Left kidney (tissue), 2 donors: ENCODE results near the gene INSYN2A. TPM values are rescaled to one million over a fixed set of nuclear protein-coding genes. Genes with fewer than 3 reads are reported as not detected.

Experiments
- DNase-seq: peaks from one replicate; pipeline ENCODE4 v3.0.0-alpha.2; 2013
- polyA plus RNA-seq: library from polyadenylated mRNA; unstranded; fragments of 120-200 nt; gene quantifications from one replicate; pipeline ENCODE4 v1.2.1, GENCODE V29; 2013; ENCODE audit not compliant: insufficient read length

Gene INSYN2A
- polyA plus RNA-seq, 1 donor = 2.6 TPM

DNA sequence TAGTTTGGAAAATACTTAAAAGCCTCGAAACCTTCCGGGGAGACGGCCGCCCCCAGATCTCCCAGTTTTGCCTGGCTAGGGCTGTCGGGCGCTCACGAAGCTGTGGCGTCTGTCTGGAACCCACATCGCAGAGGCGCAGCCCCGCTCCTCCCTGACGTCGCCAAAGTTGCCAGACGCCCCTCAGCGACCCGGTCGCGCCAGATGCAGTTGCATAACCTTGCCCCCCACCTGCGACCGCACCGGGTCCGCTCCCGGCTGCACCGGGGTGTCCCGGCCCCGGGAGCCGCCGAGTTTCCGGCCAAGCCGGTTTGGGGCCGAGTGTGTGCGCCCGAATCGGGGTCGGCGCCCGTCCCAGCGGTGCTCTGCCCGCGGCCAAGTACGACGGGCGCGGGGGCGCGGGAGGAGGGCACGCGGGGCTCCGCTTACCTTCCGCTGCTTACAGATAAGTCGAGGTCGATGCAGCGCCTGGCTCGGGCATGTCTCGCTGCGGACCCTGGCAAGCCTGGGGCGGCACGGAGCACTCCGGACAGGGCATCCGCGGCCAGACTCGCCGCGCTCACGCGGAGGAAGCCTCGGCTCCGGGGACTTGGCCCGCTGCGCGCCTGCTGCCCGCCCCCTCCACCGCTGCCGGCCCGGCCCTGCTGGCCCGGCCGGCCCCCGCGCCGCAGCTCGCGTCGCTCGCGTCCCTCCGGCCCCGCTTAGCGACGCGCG lies 665 bp downstream of the INSYN2A start:
- peak; percentile 22 for DNase-seq

DNA sequence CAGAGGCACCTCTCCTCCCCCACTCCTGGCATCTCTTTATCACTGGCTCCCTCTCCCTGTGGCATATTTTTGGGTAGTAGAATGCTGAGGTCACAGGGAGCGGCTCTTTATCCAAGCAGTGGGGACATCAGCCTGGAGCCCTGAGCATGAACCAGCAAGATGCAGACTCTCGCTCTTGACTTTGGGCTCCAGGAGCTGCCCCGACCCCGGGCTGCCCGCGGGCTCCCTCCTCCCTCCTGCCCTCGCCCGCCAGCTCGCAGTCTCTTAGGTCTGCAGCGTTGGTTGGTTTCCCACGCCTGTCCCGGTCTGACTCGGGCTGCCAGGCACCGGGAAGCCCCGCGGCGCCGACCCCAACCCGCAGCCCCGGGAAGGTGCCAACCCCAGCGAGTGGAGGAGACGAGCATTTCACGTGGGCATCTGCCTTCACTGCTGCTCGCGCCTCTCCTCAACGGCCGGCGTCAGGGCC lies 1.3 kb downstream of the INSYN2A start:
- DNase-seq = no peak

DNA sequence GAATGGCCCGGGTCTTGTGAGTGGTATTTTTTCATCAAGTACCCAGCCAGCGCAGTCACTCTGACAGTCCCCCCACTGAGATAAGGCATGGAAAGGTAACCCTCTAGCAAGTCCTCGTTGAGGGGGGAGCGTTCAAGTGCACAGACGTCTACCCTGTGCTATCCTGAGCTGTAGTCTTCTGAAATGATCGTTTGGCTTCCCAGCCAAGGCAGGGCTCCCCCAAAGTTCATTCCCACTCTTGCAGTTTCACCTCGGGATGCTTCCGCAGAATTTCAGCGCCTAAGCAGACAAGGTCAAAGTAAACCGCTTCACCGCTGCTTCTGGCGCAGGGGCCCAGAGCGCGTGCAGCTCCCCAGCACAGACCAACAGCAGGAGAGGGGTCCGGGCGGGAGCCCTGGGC lies 1.8 kb downstream of the INSYN2A start:
- DNase-seq = no peak

DNA sequence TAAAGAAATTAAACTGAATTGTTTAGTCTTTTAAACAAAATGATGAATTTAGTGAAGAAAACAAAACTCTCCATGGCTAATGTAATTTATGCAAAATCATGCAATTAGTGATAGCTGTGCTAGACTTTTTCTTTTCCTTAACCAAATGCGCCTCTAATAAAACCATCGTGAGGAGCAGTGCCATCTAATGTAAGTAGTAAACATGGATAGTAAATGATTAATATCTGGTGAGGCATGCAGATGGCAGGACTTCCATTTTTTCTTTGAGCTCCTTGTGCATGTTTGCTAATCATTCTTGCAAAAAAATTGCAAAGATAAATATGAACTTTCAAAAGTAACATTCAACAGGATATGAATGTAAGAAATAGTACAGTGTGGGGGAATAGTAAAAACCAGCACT lies 2.3 kb downstream of the INSYN2A start:
- no peak for DNase-seq

DNA sequence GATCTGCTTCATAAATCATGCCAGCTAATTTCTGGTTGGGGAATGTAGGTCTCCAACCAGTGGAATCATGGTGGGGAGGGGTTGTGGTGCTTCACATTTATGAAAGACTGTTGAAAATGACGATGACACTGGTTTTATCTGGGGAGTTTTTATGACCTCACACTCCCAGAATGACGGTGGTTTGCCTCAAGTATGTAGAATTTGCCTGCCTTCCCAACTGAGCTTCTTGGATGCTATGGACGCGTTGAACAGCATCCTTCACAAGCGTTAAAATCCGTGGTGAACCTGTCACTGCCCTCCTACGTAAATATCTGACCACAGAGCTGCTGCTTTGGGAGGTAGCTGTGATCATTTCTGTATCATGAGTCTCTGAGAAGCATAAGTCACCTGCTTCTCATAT lies 3.3 kb downstream of the INSYN2A start:
- DNase-seq = no peak

DNA sequence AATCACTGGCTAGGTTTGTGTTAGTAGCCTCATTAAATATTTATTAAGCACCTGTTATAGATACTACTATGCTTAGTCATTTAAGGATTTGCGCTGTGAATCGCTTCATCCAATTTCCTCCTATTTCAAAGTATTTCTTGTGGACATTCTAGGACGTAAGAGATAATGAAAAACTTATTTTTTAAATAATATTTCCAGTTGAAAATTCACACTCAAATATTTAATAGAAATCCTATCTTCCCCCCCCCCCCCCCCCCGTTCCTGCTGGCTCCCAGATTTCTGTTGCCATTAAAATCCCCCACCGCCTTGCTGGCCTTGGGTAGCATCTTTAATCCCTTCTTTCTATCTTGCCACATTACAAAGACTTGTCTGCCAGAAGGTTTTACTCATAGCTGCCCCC lies 6.0 kb downstream of the INSYN2A start:
- no peak for DNase-seq

DNA sequence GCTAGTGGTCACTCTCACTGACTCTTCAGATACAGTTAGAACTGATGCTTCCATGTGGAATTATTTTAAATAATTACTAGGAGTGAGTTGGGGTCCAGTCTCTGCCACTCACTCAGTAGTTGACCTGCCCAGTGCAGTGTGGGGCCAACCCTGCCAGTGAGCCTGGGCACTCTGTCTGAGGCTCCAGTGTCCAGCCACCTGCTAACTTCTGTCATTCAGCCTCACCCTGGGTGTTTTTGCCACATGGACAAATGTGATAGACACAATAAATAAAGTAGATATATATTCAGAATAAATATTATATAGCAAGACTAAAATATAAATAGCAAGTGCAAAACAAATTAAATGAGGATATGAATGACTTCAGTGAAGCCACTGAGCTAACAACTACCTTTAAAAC lies 7.2 kb downstream of the INSYN2A start:
- no peak for DNase-seq

DNA sequence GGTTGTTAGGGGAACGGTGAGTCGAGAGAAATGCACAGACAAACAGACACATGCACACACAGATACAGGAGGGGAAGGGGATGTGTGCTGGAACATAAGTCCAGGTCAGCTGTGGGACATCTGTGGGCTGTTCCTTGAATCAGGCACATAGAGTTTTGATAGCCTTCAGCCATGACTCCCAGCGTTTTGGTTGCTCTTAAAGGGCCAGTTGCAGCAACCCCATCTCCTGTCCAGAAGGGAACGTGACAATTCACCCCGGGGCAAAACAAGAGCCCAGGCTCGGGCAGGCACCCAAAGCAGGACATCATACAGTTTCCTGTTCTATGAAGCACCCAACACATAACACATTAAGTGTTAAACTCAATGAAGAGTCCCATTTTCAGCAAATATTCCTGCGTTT lies 9.6 kb downstream of the INSYN2A start:
- no peak for DNase-seq

DNA sequence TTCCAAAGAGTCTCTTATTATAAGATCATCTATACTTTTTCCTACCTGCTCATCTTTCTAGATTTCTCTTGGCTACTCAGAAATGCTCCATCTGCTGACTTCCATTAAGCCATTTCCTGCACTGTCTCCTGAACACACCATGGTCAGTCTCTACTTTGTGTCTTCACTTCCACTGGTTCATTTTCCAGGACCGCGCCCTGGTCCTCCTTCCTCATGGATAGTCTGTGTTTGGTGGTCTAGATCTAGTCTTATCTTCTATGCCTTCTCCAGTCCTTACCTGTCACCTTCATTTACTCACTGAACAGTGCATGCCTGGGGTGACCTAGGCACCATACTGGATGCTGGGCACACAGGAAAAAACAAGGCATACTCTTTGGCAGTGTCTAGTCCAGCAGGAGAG lies 11.8 kb downstream of the INSYN2A start:
- no peak for DNase-seq

DNA sequence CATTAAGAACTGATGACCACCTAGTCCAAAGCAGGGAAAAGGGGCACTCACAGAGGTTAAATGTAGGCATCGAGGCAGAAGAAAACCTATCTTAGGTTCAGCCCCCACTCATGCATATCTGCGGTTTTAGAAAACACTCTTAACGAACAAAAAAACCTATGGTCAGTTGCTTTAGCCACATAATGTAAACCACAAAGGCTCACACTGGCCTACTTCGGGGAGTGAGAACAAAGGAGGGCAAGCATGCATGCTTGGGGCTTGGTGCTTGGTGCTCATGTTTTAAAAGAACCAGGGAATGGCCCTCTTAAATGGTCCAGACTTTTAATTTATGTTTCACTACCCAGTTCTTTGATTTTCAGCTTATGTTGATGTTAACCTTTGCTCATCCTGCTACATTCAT lies 14.2 kb downstream of the INSYN2A start:
- no peak for DNase-seq

DNA sequence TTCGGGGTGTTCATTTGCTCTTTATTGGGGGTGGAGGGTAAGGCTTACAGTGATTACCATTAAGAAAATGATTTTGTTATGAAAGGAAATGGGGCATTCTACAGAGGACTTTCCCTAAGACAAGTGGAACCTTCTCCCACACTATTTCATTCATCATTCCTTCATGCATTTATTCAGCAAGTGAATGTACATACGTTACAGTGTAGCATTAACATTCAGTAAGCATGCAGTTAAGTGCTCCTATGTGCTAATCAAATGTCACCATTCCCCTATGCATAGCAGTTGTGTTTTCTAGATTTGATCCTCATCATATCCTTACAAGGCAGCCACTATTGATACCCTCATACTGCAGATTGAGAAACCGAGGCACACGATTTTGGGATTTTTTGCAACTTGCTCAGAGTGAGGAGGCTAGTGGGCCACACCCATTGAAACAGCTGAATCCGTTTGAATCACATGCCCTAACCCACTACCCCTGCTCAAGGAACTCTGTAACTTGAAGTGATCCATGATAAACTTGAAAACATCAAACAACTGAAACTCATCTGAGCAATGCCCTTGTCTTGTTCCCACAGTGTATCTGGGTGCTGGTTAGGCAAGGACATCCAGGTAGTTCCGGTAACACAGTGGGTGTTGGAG lies 16.7 kb downstream of the INSYN2A start:
- DNase-seq = no peak

DNA sequence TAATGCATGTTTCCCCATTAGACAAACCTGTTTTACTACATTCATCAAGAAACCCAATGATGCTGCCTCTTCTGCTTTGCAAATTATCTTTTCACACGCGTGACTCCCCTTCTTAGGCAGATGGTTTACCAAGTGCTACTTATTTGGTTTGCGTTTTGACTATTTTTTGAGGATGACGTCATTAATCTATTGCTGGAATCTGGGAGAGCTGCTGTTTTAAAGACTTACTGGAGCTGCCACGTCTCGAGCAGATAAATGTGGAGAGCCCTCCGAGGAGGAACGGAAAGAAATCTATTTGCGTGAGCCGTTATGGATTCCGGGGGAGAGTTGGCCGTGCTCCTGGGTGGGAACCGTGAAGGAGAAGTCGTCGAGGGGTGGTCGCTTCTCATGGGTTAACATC lies 19.7 kb downstream of the INSYN2A start:
- no peak for DNase-seq

DNA sequence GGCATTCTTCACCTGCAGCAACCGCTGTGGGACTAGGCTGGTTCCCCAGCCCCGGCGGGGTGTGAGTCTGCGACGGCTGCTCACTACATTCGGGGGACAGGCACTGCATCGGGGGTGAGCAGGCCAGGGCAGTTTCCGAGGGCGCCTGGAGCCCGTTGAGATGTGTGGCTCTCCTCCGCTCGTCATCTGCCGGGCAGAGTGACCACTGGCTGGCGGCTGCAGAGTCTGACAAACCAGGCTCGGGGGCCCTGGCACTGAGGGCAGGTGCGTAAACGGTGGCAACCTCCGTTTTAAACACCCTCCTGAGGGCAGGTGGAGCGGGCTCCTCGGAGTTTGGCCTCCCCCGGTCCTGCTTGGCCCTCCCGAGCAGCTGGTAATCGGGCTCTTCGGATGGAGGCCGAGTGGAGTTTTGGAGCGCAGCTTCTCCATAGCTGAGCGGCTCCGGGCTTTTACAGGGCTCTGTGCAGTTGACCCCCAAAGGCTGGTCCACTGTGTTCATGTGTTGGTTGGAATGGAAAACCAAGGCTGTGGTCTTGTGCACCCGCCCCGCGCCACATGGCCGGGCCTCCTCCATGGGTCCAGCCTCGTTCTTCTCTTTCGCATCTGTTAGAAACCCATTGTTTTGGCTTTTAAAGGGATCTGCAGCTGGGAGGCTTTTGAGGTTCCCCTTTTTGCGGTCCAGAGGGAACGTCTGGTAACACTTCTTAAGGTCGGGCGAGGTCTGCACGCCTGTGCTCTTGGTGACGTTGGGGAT lies 20.9 kb downstream of the INSYN2A start:
- no peak for DNase-seq

DNA sequence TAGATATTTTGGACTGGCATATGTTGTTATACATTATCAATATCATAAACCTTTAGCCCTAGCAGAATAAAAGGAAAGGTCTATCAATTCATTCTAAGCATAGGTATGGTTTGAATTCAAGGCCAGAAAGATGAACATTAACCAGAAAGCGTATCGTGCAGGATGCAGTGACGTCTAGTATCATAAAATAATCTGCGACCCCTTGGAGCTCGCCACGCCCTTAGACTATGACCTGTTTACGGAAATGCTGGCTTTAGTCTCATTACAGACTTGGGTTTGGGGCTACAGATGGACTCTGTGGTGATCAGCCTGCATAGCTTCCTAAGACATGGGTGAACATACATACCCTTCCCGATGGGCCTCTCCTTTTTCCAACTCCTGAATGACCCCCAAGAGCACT lies 21.5 kb downstream of the INSYN2A start:
- DNase-seq = no peak

DNA sequence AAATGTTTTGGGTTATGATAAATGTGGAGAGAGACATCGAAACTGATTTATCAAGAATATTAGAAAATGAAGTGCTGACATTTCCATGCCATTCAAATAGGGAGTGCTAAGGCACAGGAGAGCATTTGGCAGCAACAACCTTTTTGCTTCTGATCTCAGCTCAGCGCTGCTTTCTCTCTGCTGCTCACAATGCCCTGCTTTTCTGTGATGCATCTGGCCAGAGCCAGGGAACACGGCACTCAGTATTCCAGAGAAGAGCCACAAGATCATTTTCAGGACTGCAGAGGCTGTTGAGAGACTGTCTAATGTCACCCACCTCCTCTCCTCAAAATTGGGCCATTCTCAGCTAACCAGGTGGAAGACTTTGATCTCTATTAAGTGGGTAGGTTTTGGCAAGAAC lies 28.1 kb downstream of the INSYN2A start:
- DNase-seq = no peak

DNA sequence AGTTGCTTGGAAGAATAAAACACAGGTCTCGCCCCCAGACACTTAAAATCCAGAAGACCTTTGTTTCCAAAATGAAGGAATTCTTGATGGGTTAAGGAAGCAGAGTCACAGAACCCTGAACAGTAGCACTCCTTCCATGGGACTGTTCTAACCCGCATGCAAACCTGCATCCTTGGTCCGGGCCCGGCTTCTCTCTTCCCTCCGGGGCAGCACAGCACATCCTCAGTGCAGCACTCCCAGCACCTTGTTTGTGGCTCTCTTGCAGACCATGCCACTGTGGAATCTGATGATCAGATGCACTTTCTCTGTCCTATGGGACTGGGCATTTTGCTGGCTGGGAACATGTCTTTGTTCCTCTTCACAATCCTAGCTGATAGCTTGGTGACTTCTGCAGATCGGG lies 33.5 kb downstream of the INSYN2A start:
- DNase-seq = no peak

DNA sequence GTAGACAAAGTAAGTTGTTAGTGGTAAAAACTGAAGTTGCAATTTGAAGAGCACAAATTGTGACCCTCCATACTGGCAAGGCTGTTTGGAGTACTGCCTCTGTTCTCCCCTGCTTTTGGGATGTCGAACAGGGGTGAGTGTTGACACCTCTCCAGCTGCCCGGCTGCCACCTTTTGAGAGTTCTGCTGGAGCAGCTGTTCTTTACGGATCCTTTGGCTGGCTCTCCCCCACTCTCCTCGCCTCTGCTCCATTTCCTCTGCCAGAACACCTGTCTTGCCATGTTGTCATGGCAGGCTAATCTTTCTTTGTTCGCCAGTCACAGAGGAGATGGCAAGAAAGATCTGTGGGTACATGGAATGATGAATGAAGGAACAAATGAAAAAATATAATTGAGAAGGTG lies 34.9 kb downstream of the INSYN2A start:
- no peak for DNase-seq

DNA sequence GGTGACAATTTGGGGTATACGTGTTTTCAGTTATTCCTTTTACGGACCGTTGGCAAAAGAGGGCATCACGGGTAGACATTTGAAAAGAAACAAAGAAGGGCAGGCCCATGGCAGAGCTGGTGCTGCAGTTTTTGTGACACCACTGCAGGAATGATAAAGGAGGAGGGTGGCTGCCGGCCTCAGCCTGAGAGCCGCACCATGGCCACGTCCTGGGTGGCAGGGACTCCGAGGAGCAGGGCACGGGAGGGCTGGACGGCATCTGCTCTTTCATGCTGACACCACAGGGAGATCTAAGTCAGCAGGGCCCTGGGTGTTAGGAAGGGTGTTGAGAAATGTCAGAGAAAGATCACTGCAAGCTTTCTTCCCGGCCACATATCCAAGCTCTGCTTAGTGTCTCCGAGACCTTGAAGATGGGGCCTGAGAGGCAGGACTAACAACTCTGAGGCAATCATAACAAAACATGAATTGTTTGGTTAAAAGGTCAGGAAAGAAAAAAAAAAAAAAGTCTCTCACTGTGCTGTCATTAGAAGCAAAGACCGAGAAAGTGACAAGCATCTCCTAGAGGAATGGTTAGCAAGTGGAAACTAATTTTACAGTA lies 36.6 kb downstream of the INSYN2A start:
- DNase-seq = no peak

DNA sequence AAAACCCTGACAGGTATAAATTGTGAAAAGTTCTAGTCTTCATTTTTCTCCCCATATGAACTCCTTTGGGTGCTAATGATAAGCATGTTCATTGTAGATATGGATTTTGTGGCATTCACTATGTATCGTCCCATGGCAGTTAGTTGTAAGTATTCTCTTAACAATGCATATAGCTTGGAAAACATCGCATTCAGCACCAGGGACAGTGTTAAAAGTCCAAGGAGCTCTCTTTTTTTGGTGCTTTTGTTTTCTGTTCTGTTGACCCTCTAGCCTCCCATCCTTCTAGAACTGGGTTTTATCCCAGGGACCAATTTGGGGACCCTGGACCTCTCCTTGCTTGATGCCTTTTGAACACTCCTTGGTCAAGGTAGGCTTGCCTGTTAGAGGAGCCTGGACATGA lies 37.7 kb downstream of the INSYN2A start:
- no peak for DNase-seq

DNA sequence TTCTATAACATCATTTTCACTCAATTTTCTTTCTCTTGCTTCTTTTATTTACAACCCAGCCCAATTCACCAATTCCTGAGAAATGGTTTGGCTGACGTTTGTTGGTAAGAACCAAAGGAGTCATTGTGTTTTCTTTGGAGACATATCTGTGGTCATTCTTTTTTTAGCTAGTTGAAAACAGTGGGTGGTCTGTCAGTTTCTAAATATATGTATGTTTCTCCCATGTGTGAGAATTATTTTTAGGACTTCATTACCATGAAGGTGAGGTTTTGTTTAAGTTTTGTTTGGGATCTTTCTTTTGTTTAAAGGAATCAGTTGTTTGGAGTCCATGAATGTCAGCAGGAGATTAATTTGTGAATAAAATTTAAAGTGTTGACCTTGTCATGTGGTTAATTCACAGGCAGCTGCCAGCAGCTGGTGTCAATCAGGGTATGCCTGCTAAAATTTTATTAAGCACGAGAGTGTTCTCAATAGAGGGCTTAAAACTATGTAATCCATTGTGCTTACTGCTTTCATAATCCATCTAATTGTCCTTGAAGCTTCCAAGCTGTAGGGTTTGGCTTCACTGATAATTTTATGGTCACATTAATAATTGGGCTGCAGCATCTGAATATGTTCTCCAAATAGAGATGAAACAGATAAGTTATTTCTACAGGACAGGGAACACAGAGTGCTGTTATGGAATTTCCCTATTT lies 38.7 kb downstream of the INSYN2A start:
- peak; percentile 29 for DNase-seq

DNA sequence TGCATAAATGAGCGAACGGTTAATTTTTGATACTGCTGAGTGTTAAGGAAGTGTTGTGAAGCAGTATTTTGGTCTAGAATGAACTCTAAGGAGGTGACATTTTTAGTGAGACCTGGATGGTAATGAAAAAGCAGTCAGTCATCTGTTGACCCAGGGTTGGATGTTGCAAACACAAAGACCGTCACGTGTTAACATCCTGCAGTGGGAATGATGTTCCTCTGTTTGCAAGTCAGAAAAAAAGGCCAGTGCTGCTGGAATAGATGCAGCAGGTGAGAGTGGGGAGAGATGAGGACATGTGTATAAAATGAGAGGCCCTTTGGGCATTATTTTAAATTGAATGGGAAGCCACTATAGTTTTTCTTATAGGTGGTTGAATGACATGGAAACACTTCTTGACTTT lies 39.3 kb downstream of the INSYN2A start:
- no peak for DNase-seq
